Astrocyte of the spinal cord (primary cell): Measurements from ENCODE around the gene KIF17.
A peak's percentile ranks its signal among the peaks of the same experiment; 100 is the strongest.

ENCODE experiments used
- DNase-seq: peaks from one replicate; pipeline ENCODE4 v3.0.0; 2011; ENCODE audit warnings: low read depth, low spot score
- H3K4me3 ChIP-seq: 2 replicates; pipeline ENCODE4 v1.5.1; 2011; ENCODE audit warnings: low read depth, mild to moderate bottlenecking, low read length, moderate library complexity
- CTCF ChIP-seq: IDR thresholded peaks from 2 replicates; pipeline ENCODE4 v1.5.1; 2012; ENCODE audit warnings: low read depth, mild to moderate bottlenecking, low read length, inconsistent platforms
- in situ Hi-C: cut with HindIII; loops from 2 replicates; pipeline ENCODE4 v1.10.0; 2017; ENCODE audit warnings: low sequenced_read_pairs

KIF17 gene

GRCh38 chr1:20634594-20635084 is 83.2 kb downstream of the KIF17 start:
- peak; percentile 72 for DNase-seq
- H3K4me3 ChIP-seq: peak overlapping the region; percentile 65
- TF ChIP-seq CTCF: no peak
- in situ Hi-C loops: no loop called here

- in situ Hi-C loops: no loop called here
- DNase-seq: no peak
- no peak for TF ChIP-seq CTCF
- H3K4me3 ChIP-seq: peak overlapping the region; percentile 65
These were observed 83.7 kb downstream of the KIF17 start for GRCh38 chr1:20634065-20634593.

GRCh38 chr1:20633190-20634064 is 84.4 kb downstream of the KIF17 start, which contains the start of gene PINK1:
TSS of gene PINK1 (plus strand) at chr1:20633458. CDS start at chr1:20633549, 91 bp downstream.
- peak; percentile 64 for DNase-seq
- peak within 1 kb of the TSS; percentile 65 for H3K4me3 ChIP-seq
- in situ Hi-C loops: no loop called here
- TF ChIP-seq CTCF: peak; percentile 95

- in situ Hi-C loops: no loop called here
- TF ChIP-seq CTCF: no peak
- no peak for DNase-seq
- H3K4me3 ChIP-seq: no peak overlapping the region
These were observed 85.4 kb downstream of the KIF17 start for GRCh38 chr1:20632386-20632785.

GRCh38 chr1:20630729-20631128 is 87.1 kb downstream of the KIF17 start:
- no peak for TF ChIP-seq CTCF
- no peak overlapping the region for H3K4me3 ChIP-seq
- in situ Hi-C loops: no loop called here
- no peak for DNase-seq

GRCh38 chr1:20626524-20626923 is 91.3 kb downstream of the KIF17 start:
- in situ Hi-C loops: no loop called here
- no peak for DNase-seq
- no peak for TF ChIP-seq CTCF
- no peak overlapping the region for H3K4me3 ChIP-seq
